ENCODE measurements around the gene FAM241A.

GRCh38 chr4:112112590-112113170 lies 32.6 kb upstream of the FAM241A start:
- TF ChIP-seq, protein P1, sequence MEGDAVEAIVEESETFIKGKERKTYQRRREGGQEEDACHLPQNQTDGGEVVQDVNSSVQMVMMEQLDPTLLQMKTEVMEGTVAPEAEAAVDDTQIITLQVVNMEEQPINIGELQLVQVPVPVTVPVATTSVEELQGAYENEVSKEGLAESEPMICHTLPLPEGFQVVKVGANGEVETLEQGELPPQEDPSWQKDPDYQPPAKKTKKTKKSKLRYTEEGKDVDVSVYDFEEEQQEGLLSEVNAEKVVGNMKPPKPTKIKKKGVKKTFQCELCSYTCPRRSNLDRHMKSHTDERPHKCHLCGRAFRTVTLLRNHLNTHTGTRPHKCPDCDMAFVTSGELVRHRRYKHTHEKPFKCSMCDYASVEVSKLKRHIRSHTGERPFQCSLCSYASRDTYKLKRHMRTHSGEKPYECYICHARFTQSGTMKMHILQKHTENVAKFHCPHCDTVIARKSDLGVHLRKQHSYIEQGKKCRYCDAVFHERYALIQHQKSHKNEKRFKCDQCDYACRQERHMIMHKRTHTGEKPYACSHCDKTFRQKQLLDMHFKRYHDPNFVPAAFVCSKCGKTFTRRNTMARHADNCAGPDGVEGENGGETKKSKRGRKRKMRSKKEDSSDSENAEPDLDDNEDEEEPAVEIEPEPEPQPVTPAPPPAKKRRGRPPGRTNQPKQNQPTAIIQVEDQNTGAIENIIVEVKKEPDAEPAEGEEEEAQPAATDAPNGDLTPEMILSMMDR (IDR thresholded peaks at IDR 0.05): no peak
- TF ChIP-seq EZH2phosphoT487 (IDR thresholded peaks at IDR 0.05) (no peak), EZH2 (IDR thresholded peaks at IDR 0.05) (no peak)

Data from neural progenitor cell (in vitro differentiated cells).